ENCODE data around the gene OR2F2.

OR2F2 gene

GRCh38 chr7:143914938-143915652 lies 19.9 kb upstream of the OR2F2 start:
- DNase-seq, result no peak

DNA sequence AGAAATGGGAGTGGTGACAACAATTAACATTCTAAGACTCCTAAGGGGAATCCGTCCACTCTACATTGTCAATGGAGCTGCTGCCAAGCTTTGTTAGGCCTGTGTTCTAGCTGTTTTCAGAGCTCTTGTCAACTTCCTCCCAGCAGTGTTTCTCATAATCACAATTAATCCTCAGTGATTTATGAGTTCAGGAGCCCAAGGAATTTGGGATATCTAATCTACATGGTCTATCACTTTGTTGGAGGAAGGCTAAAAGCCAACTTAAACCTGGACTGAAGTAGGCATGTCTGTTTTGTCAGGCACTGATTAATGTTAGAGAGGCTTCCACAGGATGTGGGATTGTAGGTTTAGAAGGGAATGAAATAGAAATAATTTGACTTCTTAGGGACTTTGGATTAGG lies 10.2 kb upstream of the OR2F2 start:
- no peak for DNase-seq

GRCh38 chr7:143929224-143929920 lies 5.7 kb upstream of the OR2F2 start:
- peak; percentile 24 for DNase-seq

DNA sequence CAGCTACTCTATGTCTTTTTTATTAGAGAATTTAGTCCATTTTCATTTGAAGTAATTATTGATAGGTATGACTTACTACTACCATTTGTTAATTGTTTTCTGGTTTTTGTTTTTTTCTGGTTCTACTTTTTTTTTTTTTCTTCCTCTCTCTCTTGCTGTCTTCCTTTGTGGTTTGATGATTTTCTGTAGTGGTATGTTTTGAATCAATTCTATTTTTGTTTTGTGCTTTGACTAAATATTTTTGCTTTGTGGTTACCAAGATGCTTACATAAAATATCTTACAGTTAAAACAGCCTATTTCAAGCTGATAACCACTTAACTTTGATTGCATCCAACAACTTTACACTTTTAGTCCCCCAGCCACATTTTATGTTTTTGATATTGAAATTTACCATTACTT lies 3.3 kb upstream of the OR2F2 start:
- DNase-seq, result no peak

GRCh38 chr7:143936087-143937009 lies 1.3 kb downstream of the OR2F2 start:
- DNase-seq, result no peak

DNA sequence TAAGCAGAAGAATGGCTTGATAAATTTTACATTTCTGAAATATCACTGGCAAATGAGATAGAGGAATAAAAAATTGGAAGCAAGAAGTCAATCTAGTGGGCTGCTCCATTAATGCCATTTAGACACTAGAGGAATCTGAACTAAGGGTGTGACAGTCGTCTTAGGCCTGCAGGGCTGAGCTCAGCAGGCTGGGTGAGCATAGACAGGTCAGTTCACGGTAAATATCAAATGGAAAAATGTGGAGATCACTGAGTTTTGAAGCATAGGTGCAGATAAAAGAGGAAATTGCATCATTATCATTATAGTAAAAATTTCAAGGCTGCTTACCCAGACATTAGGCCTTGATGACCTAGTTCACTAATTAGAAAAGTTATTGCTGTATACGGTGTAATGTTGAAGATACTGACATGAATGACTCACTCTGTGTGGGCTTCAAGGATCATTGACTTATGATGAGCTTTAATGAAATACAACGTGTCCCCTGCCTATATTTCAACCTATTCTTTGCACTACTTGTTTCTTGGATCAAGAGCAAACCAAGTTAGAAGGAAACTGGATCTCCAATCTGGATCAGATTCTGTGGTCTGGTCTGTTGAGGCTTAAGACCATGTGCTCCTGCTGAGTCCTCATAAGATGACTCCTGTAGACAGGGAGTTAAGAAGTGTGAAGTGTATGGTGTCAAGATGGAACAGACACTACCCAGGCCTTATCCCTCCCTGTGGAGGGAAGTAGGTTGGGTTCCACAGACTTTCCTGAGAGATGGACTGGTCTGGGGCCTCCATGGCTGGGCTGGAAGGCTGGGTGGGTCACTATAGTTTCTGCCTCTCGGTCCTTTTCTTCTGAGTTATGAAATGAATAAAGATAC lies 3.6 kb downstream of the OR2F2 start:
- no peak for DNase-seq

DNA sequence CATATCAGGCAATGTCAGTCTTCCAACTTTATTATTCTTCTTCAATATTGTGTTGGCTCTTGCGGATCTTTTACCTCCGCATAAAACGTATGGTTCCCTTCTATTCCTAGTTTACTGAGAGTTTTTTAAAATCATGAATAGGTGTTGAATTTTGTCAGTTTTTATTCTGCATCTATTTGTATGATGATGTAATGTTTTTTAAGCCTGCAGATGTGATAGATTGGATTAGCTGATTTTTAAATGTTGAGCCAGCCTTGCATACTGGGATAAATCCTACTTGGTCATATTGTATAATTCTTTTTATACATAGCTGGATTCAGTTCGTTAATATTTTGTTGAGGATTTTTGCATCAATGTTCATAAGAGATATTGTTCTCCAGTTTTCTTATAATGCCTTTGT lies 10.4 kb downstream of the OR2F2 start:
- no peak for DNase-seq

DNA sequence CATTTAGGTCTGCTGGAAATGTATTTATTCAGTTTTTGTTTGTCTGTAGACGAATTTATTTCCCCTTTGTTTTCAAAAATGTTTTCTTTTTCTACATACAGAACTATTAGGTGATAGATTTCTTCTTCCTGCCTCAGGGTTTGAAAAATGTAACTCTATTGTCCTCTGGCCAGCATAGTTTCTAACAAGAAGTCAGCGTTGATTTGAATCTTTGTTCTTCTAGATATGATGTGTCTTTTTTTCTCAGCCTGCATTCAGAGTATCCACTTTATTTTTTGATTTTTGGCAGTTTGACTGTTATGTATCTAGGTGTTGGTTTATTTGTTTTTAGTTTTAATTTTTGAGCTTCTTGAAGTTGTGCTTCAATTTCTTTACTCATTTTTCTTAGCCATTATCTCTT lies 12.1 kb downstream of the OR2F2 start:
- no peak for DNase-seq

DNA sequence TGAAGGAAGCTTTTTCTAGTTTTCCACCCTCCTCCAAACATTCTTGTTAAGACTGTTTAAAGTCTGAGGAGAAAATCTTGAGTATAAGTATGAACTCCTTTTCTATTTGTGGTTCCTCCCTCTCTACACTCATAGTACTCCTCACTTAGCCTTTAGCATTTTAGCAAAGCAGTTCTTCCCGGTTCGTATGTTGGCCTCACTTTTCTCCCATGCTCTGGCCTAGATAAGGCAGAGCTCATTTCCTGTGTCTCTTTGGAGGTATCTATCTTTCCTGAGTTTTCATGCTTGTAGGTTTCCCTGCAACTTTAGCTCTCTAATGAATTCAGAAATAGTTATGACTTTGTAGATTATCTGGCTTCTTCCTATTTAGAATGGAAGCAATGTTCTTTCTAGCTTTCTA lies 13.7 kb downstream of the OR2F2 start:
- no peak for DNase-seq

GRCh38 chr7:143953421-143953820 lies 18.4 kb downstream of the OR2F2 start:
- no peak for DNase-seq

- no peak for DNase-seq
These were observed 19.1 kb downstream of the OR2F2 start for GRCh38 chr7:143954135-143954534.

- DNase-seq, result no peak
These were observed 19.5 kb downstream of the OR2F2 start, which contains the start of gene OR2F1 for GRCh38 chr7:143954544-143954943. OR2F1 (plus strand) TSS chr7:143954844; CDS start chr7:143959971, 5,127 bp downstream.

GRCh38 chr7:143958781-143959180 lies 23.7 kb downstream of the OR2F2 start:
- no peak for DNase-seq

- no peak for DNase-seq
These were observed 26.0 kb downstream of the OR2F2 start for GRCh38 chr7:143960813-143961610.

GRCh38 chr7:143965280-143965679 lies 30.2 kb downstream of the OR2F2 start:
- DNase-seq, result no peak

GRCh38 chr7:143967398-143967797 lies 32.4 kb downstream of the OR2F2 start:
- DNase-seq, result no peak

- DNase-seq, result no peak
These were observed 38.9 kb downstream of the OR2F2 start for GRCh38 chr7:143973870-143974416.

DNA sequence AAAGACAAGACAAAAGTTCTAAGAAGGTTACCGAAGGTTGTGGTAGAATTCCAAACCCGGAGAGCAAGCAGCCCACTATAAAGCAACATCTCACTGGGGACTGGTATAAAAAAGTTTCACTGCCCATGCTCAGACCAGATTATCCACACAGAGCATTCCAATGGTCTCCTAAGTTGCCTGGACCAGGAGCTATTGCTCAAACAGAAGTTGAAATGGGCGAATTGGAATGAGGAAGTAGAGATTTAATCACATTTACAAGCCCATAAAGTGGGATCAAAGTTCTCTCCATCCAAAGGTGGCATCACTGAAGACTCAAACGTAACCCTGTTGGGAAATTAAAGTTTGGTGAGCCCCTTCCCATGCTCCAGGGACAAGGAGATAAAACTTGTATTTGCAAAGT lies 39.4 kb downstream of the OR2F2 start:
- no peak for DNase-seq

- DNase-seq, result no peak
These were observed 40.6 kb downstream of the OR2F2 start for GRCh38 chr7:143975617-143976016.

- no peak for DNase-seq
These were observed 43.6 kb downstream of the OR2F2 start for GRCh38 chr7:143978585-143978984.

DNA sequence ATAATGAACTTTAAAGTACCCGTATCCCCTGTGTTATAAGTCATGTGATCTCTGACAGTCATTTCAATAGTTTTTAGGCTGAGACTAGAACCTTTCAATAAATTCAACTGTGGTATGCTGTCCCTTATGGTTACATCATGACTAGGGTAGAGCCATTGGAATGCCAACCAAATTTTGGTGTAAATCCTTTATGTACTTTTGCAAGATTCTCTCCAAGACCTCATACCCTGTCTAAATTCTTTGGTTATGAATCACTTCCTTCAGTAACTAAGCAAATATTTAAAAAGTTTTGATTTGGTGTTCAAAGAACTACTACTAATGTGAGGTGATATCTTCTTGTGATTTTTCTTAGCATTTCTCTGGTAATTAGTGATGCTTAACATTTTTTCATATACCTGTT lies 44.3 kb downstream of the OR2F2 start:
- no peak for DNase-seq
